Mesenchymal stem cell (in vitro differentiated cells and primary cell): ENCODE measurements around the gene TMEM183A.

Experiments used
- DNase-seq: peaks from one replicate; pipeline ENCODE4 v3.0.0-alpha.2; 2013
- H2AFZ ChIP-seq: one replicate; pipeline ENCODE4 v1.6.1; 2013; ENCODE audit warnings: low read depth, mild to moderate bottlenecking, control low read depth, inconsistent platforms, low read length, moderate library complexity
- H2AK5ac ChIP-seq: 2 replicates; pipeline ENCODE4 v1.6.1; 2013; ENCODE audit warnings: low read length, moderate library complexity, mild to moderate bottlenecking, inconsistent platforms; ENCODE audit not compliant: severe bottlenecking
- H2BK120ac ChIP-seq: one replicate; pipeline ENCODE4 v1.6.1; 2013; ENCODE audit warnings: low read depth, mild to moderate bottlenecking, inconsistent platforms, low read length, moderate library complexity
- H2BK12ac ChIP-seq, 2 experiments: one replicate each; pipeline ENCODE4 v1.6.1; 2013; ENCODE audit warnings: inconsistent platforms in 2 of 2, low read length in 2 of 2, mild to moderate bottlenecking in 2 of 2, moderate library complexity in 2 of 2, control low read depth in 1 of 2
- H2BK15ac ChIP-seq: one replicate; pipeline ENCODE4 v1.6.1; 2013; ENCODE audit warnings: mild to moderate bottlenecking, low read depth, inconsistent platforms; ENCODE audit not compliant: poor library complexity, severe bottlenecking
- H2BK5ac ChIP-seq: 2 replicates; pipeline ENCODE4 v1.6.1; 2013; ENCODE audit warnings: low read depth, mild to moderate bottlenecking, low read length, control low read depth, inconsistent platforms; ENCODE audit not compliant: poor library complexity, severe bottlenecking
- H3K14ac ChIP-seq, 2 experiments: one replicate each; pipeline ENCODE4 v1.6.1; 2013; ENCODE audit warnings: inconsistent platforms in 2 of 2, low read length in 2 of 2, control low read depth in 1 of 2, mild to moderate bottlenecking in 1 of 2, moderate library complexity in 1 of 2
- H3K18ac ChIP-seq, 2 experiments: one replicate each; pipeline ENCODE4 v1.6.1; 2013; ENCODE audit warnings: inconsistent platforms in 2 of 2, low read length in 2 of 2, control low read depth in 1 of 2, low read depth in 1 of 2, mild to moderate bottlenecking in 1 of 2
- H3K23ac ChIP-seq, 2 experiments: one replicate each; pipeline ENCODE4 v1.6.1; 2013; ENCODE audit warnings: inconsistent platforms in 2 of 2, low read length in 2 of 2, mild to moderate bottlenecking in 2 of 2, moderate library complexity in 2 of 2, control low read depth in 1 of 2
- H3K27ac ChIP-seq: 2 replicates; pipeline ENCODE4 v1.5.1; 2013; ENCODE audit warnings: mild to moderate bottlenecking, moderate library complexity, low read length, control low read depth, inconsistent platforms; ENCODE audit not compliant: poor library complexity, severe bottlenecking
- H3K27me3 ChIP-seq, 2 experiments: 2 replicates each; pipeline versions ENCODE4 v1.6.1 to v1.7.0; 2013; ENCODE audit warnings: low read length in 2 of 2, mild to moderate bottlenecking in 2 of 2, moderate library complexity in 2 of 2, control low read depth in 1 of 2, inconsistent platforms in 1 of 2; ENCODE audit not compliant: control insufficient read depth in 1 of 2, insufficient read depth in 1 of 2
- H3K36me3 ChIP-seq, 2 experiments: 2 replicates each; pipeline versions ENCODE4 v1.6.1 to v1.7.0; 2013; ENCODE audit warnings: low read length in 2 of 2, control low read depth in 1 of 2, inconsistent platforms in 1 of 2, low read depth in 1 of 2, mild to moderate bottlenecking in 1 of 2; ENCODE audit not compliant: insufficient read depth in 2 of 2, control insufficient read depth in 1 of 2
- H3K4ac ChIP-seq, 2 experiments: one replicate each; pipeline ENCODE4 v1.6.1; 2013; ENCODE audit warnings: inconsistent platforms in 2 of 2, low read length in 2 of 2, mild to moderate bottlenecking in 2 of 2, moderate library complexity in 2 of 2, control low read depth in 1 of 2, low read depth in 1 of 2
- H3K4me1 ChIP-seq: 2 replicates; pipeline ENCODE4 v1.6.1; 2013; ENCODE audit warnings: low read depth, low read length, control low read depth; ENCODE audit not compliant: control insufficient read depth, insufficient read depth
- H3K4me2 ChIP-seq: 2 replicates; pipeline ENCODE4 v1.6.1; 2013; ENCODE audit warnings: low read length, mild to moderate bottlenecking, inconsistent platforms; ENCODE audit not compliant: poor library complexity, severe bottlenecking
- H3K4me3 ChIP-seq, 2 experiments: 2 replicates each; pipeline versions ENCODE4 v1.5.1 to v1.7.0; 2013; ENCODE audit warnings: low read length in 2 of 2, mild to moderate bottlenecking in 2 of 2, control low read depth in 1 of 2, low read depth in 1 of 2; ENCODE audit not compliant: insufficient read depth in 1 of 2
- H3K79me1 ChIP-seq: replicated peaks from 2 replicates; pipeline ENCODE4 v1.6.1; 2013; ENCODE audit warnings: mild to moderate bottlenecking, control low read depth, low read length, inconsistent platforms; ENCODE audit not compliant: poor library complexity, severe bottlenecking
- H3K9ac ChIP-seq: 2 replicates; pipeline ENCODE4 v1.7.0; 2013; ENCODE audit warnings: mild to moderate bottlenecking, low read length, moderate library complexity
- H3K9me3 ChIP-seq: 2 replicates; pipeline ENCODE4 v1.7.0; 2013; ENCODE audit warnings: mild to moderate bottlenecking, low read length; ENCODE audit not compliant: control insufficient read depth
- H4K8ac ChIP-seq: one replicate; pipeline ENCODE4 v1.6.1; 2013; ENCODE audit warnings: inconsistent platforms, mild to moderate bottlenecking, low read length, moderate library complexity
- H4K91ac ChIP-seq: one replicate; pipeline ENCODE4 v1.6.1; 2013; ENCODE audit warnings: mild to moderate bottlenecking, low read length, inconsistent platforms
- WGBS: methylation state at CpG from one replicate; pipeline ENCODE4 v1.1.7; 2013; ENCODE audit warnings: mixed read lengths; 5-methylcytosine and 5-hydroxymethylcytosine counted together

TMEM183A gene

GRCh38 chr1:203063287-203063686, 56.1 kb downstream of the TMEM183A start:
- H3K27ac ChIP-seq = no peak overlapping the region
- no peaks in the 10 kb centered on the region for H3K9me3 ChIP-seq
- H4K91ac ChIP-seq = no peak overlapping the region
- H3K23ac ChIP-seq = no peak overlapping the region
- H2BK15ac ChIP-seq = no peak overlapping the region
- no peak overlapping the region for H3K18ac ChIP-seq
- no peaks in the 10 kb centered on the region for H3K79me1 ChIP-seq
- H3K4ac ChIP-seq = no peak overlapping the region
- no peak overlapping the region for H2AFZ ChIP-seq
- H3K27me3 ChIP-seq = peaks cover 17 to 71% of the 10 kb centered on the region in 2 experiments
- no peak overlapping the region for H3K4me3 ChIP-seq
- no peak overlapping the region for H3K4me2 ChIP-seq
- H3K36me3 ChIP-seq = peaks cover 0 to 69% of the 10 kb centered on the region in 2 experiments
- no peak overlapping the region for H4K8ac ChIP-seq
- H2BK12ac ChIP-seq = no peak overlapping the region
- H3K4me1 ChIP-seq = peaks cover 4% of the 10 kb centered on the region
- no peak overlapping the region for H2BK120ac ChIP-seq
- 82% methylated on average over 4 of the region's 8 CpGs for WGBS
- no peak overlapping the region for H3K14ac ChIP-seq
- DNase-seq = no peak
- no peak overlapping the region for H2BK5ac ChIP-seq
- no peak overlapping the region for H2AK5ac ChIP-seq
- H3K9ac ChIP-seq = no peak overlapping the region

- H2BK5ac ChIP-seq = no peak overlapping the region
- WGBS = 89% methylated on average over 5 of the region's 7 CpGs
- no peak overlapping the region for H2AK5ac ChIP-seq
- H3K23ac ChIP-seq = no peak overlapping the region
- H2BK15ac ChIP-seq = no peak overlapping the region
- no peak overlapping the region for H3K9ac ChIP-seq
- peaks cover 4% of the 10 kb centered on the region for H3K4me1 ChIP-seq
- H3K79me1 ChIP-seq = no peaks in the 10 kb centered on the region
- H3K27ac ChIP-seq = no peak overlapping the region
- no peaks in the 10 kb centered on the region for H3K9me3 ChIP-seq
- peaks cover 0 to 66% of the 10 kb centered on the region in 2 experiments for H3K36me3 ChIP-seq
- no peak overlapping the region for H3K4me3 ChIP-seq
- no peak overlapping the region for H3K18ac ChIP-seq
- no peak overlapping the region for H3K14ac ChIP-seq
- H3K4me2 ChIP-seq = no peak overlapping the region
- DNase-seq = no peak
- H2BK120ac ChIP-seq = no peak overlapping the region
- H4K8ac ChIP-seq = no peak overlapping the region
- H2BK12ac ChIP-seq = no peak overlapping the region
- peaks cover 4 to 52% of the 10 kb centered on the region in 2 experiments for H3K27me3 ChIP-seq
- H3K4ac ChIP-seq = no peak overlapping the region
- H2AFZ ChIP-seq = no peak overlapping the region
- no peak overlapping the region for H4K91ac ChIP-seq
Observed at GRCh38 chr1:203065191-203065590, 58.0 kb downstream of the TMEM183A start.

DNA sequence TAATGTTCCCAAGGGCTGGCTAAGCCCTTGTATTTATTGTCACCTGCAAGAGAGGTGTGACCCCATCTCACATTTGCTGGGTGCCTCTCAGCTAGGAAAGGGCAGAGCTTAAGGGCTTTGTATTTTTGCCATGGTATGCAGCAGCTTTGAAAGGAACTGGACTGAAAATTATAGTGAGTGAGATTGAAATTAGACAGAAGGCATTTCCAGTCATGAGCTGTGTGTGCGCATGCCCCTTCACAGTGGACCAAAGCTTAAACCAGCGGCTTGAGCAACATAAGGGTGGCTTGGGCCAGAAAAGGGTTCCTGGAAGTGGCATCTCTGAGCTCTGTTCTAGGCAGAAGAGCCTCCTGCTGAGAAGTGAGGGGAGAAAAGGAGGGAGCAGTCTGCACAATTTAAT, 58.8 kb downstream of the TMEM183A start:
- Histone ChIP-seq H3K4me3 (no peak overlapping the region), H3K23ac (no peak overlapping the region), H4K8ac (no peak overlapping the region), H3K14ac (no peak overlapping the region), H3K27me3 (peaks cover 4 to 44% of the 10 kb centered on the region in 2 experiments), H3K36me3 (peaks cover 0 to 59% of the 10 kb centered on the region in 2 experiments), H2BK5ac (no peak overlapping the region), H3K4me2 (no peak overlapping the region), H3K18ac (no peak overlapping the region), H2BK15ac (no peak overlapping the region), H3K79me1 (no peaks in the 10 kb centered on the region), H3K4ac (no peak overlapping the region), H2BK12ac (no peak overlapping the region), H2AK5ac (no peak overlapping the region), H4K91ac (no peak overlapping the region), H3K27ac (no peak overlapping the region), H3K9me3 (no peaks in the 10 kb centered on the region), H2BK120ac (no peak overlapping the region), H3K9ac (no peak overlapping the region), H2AFZ (no peak overlapping the region), H3K4me1 (peaks cover 4% of the 10 kb centered on the region)
- WGBS = 70% methylated on average over 2 of the region's 2 CpGs
- no peak for DNase-seq

- Histone ChIP-seq H2BK5ac (no peak overlapping the region), H2BK120ac (no peak overlapping the region), H3K4me3 (no peak overlapping the region), H3K79me1 (no peaks in the 10 kb centered on the region), H2AK5ac (no peak overlapping the region), H2BK15ac (no peak overlapping the region), H3K4me2 (no peak overlapping the region), H3K14ac (no peak overlapping the region), H3K18ac (no peak overlapping the region), H3K36me3 (peaks cover 0 to 57% of the 10 kb centered on the region in 2 experiments), H3K9me3 (no peaks in the 10 kb centered on the region), H3K27me3 (peaks cover 3 to 36% of the 10 kb centered on the region in 2 experiments), H3K4me1 (peaks cover 4% of the 10 kb centered on the region), H2BK12ac (no peak overlapping the region), H3K27ac (no peak overlapping the region), H2AFZ (no peak overlapping the region), H3K4ac (no peak overlapping the region), H3K9ac (no peak overlapping the region), H3K23ac (no peak overlapping the region), H4K8ac (no peak overlapping the region), H4K91ac (no peak overlapping the region)
- no peak for DNase-seq
- WGBS = 90% methylated on average over 2 of the region's 3 CpGs
Observed at GRCh38 chr1:203066965-203067364, 59.8 kb downstream of the TMEM183A start.
